Smooth muscle cell (in vitro differentiated cells): ENCODE data around the gene MT1M. TPM values are rescaled to one million over a fixed set of nuclear protein-coding genes. Genes with fewer than 3 reads are reported as not detected.

Experiments
- DNase-seq: peaks from one replicate; lab custom pipeline; 2025; ENCODE audit not compliant: unreplicated experiment; lab: John Stamatoyannopoulos, UW
- H2AFZ ChIP-seq: fragments of 200-600 bp; sonication (generic); 2 replicates; pipeline ENCODE4 v1.6.0; 2016; ENCODE audit warnings: antibody characterized with exemption, low read depth, mild to moderate bottlenecking
- H3F3A ChIP-seq: fragments of 200-600 bp; sonication (generic); 2 replicates; pipeline ENCODE4 v1.6.0; 2017; ENCODE audit warnings: antibody characterized with exemption, low read depth
- H3K27ac ChIP-seq: fragments of 200-600 bp; sonication (generic); 2 replicates; pipeline ENCODE4 v1.5.1; 2016; ENCODE audit warnings: low read depth, mild to moderate bottlenecking
- H3K27me3 ChIP-seq: fragments of 200-600 bp; sonication (generic); 2 replicates; pipeline ENCODE4 v1.6.1; 2016; ENCODE audit warnings: low read depth, mild to moderate bottlenecking
- H3K36me3 ChIP-seq: fragments of 200-600 bp; sonication (generic); 2 replicates; pipeline ENCODE4 v1.5.1; 2016; ENCODE audit warnings: low read depth
- H3K4me1 ChIP-seq: fragments of 200-600 bp; sonication (generic); 2 replicates; pipeline ENCODE4 v1.5.1; 2016; ENCODE audit warnings: low read depth
- H3K4me2 ChIP-seq: fragments of 200-600 bp; sonication (generic); 2 replicates; pipeline ENCODE4 v1.6.0; 2016; ENCODE audit warnings: mild to moderate bottlenecking
- H3K4me3 ChIP-seq: fragments of 200-600 bp; sonication (generic); 2 replicates; pipeline ENCODE4 v1.5.1; 2016; ENCODE audit warnings: mild to moderate bottlenecking
- H3K79me2 ChIP-seq: fragments of 200-600 bp; sonication (generic); 2 replicates; pipeline ENCODE4 v1.6.0; 2016; ENCODE audit warnings: low read depth, mild to moderate bottlenecking
- H3K9ac ChIP-seq: fragments of 200-600 bp; sonication (generic); 2 replicates; pipeline ENCODE4 v1.6.0; 2016; ENCODE audit warnings: low read depth
- H3K9me3 ChIP-seq: fragments of 200-600 bp; sonication (generic); replicated peaks from 2 replicates; pipeline ENCODE4 v1.5.1; 2016; ENCODE audit warnings: low read depth
- H4K20me1 ChIP-seq: fragments of 200-600 bp; sonication (generic); 2 replicates; pipeline ENCODE4 v1.6.0; 2016; ENCODE audit warnings: low read depth
- CTCF ChIP-seq: fragments of 200-600 bp; sonication (generic); IDR thresholded peaks from 2 replicates; pipeline ENCODE4 v1.5.1; 2017; ENCODE audit warnings: borderline replicate concordance, mild to moderate bottlenecking, antibody characterized with exemption; ENCODE audit not compliant: insufficient read depth, poor library complexity, severe bottlenecking
- WGBS: methylation state at CpG from one replicate; pipeline ENCODE4 v1.1.7; 2016; ENCODE audit warnings: low lambda C conversion rate; 5-methylcytosine and 5-hydroxymethylcytosine counted together
- polyA plus RNA-seq: library from polyadenylated mRNA; unstranded; fragments of >200 nt; fragmentation: Nextera tagmentation; extraction: Ambion mirVana; gene quantifications from 2 replicates; pipeline ENCODE4 v1.2.1, GENCODE V29; 2016
- total RNA-seq: library from RNA; depleted of rRNA; stranded (reverse); fragments of >200 nt; gene quantifications from 2 replicates; pipeline ENCODE4 v1.2.3, GENCODE V29; 2014

Gene MT1M
- total and polyA plus RNA-seq, 2 experiments from 2014 or later, result 0.19 TPM; not detected in 1

- no peak overlapping the region for H3K4me3 ChIP-seq
- H3K79me2 ChIP-seq, result no peaks in the 10 kb centered on the region
- WGBS, result 74% methylated on average over 7 of the region's 7 CpGs
- no peak for TF ChIP-seq CTCF
- no peak overlapping the region for H3K27ac ChIP-seq
- no peaks in the 10 kb centered on the region for H4K20me1 ChIP-seq
- peaks cover 17% of the 10 kb centered on the region for H3K27me3 ChIP-seq
- H2AFZ ChIP-seq, result no peak overlapping the region
- H3F3A ChIP-seq, result peaks cover 3% of the 10 kb centered on the region
- peaks cover 10% of the 10 kb centered on the region for H3K4me1 ChIP-seq
- no peaks in the 10 kb centered on the region for H3K9me3 ChIP-seq
- no peak overlapping the region for H3K9ac ChIP-seq
- H3K36me3 ChIP-seq, result no peaks in the 10 kb centered on the region
- DNase-seq, result no peak
- H3K4me2 ChIP-seq, result no peak overlapping the region
Measured at GRCh38 chr16:56626685-56627084, 5.8 kb upstream of the MT1M start.

- Histone ChIP-seq H3K9ac (no peak overlapping the region), H3K4me3 (no peak overlapping the region), H3F3A (peaks cover 3% of the 10 kb centered on the region), H3K4me1 (peaks cover 10% of the 10 kb centered on the region), H3K9me3 (no peaks in the 10 kb centered on the region), H3K4me2 (no peak overlapping the region), H3K27ac (no peak overlapping the region), H3K36me3 (no peaks in the 10 kb centered on the region), H4K20me1 (no peaks in the 10 kb centered on the region), H2AFZ (no peak overlapping the region), H3K27me3 (peaks cover 37% of the 10 kb centered on the region), H3K79me2 (no peaks in the 10 kb centered on the region)
- TF ChIP-seq CTCF, result no peak
- no peak for DNase-seq
- WGBS, result 85% methylated on average over 9 of the region's 9 CpGs
Measured at GRCh38 chr16:56628486-56629350, 3.7 kb upstream of the MT1M start.

GRCh38 chr16:56629531-56629930 is 2.9 kb upstream of the MT1M start:
- no peak overlapping the region for H3K4me3 ChIP-seq
- H3K79me2 ChIP-seq, result no peaks in the 10 kb centered on the region
- no peaks in the 10 kb centered on the region for H4K20me1 ChIP-seq
- peaks cover 3% of the 10 kb centered on the region for H3F3A ChIP-seq
- H3K36me3 ChIP-seq, result no peaks in the 10 kb centered on the region
- no peaks in the 10 kb centered on the region for H3K9me3 ChIP-seq
- no peak overlapping the region for H2AFZ ChIP-seq
- no peak overlapping the region for H3K4me2 ChIP-seq
- peaks cover 10% of the 10 kb centered on the region for H3K4me1 ChIP-seq
- DNase-seq, result no peak
- no peak overlapping the region for H3K9ac ChIP-seq
- no peak for TF ChIP-seq CTCF
- no peak overlapping the region for H3K27ac ChIP-seq
- 22% methylated on average over 3 of the region's 3 CpGs for WGBS
- H3K27me3 ChIP-seq, result peaks cover 45% of the 10 kb centered on the region

- H3K9ac ChIP-seq, result no peak overlapping the region
- 64% methylated on average over 3 of the region's 3 CpGs for WGBS
- DNase-seq, result no peak
- H3K79me2 ChIP-seq, result no peaks in the 10 kb centered on the region
- peaks cover 12% of the 10 kb centered on the region for H3K4me1 ChIP-seq
- H4K20me1 ChIP-seq, result no peaks in the 10 kb centered on the region
- H3F3A ChIP-seq, result peaks cover 3% of the 10 kb centered on the region
- H3K9me3 ChIP-seq, result no peaks in the 10 kb centered on the region
- H2AFZ ChIP-seq, result no peak overlapping the region
- peaks cover 46% of the 10 kb centered on the region for H3K27me3 ChIP-seq
- no peaks in the 10 kb centered on the region for H3K36me3 ChIP-seq
- no peak overlapping the region for H3K4me2 ChIP-seq
- no peak overlapping the region for H3K4me3 ChIP-seq
- no peak overlapping the region for H3K27ac ChIP-seq
- no peak for TF ChIP-seq CTCF
Measured at GRCh38 chr16:56630134-56630533, 2.3 kb upstream of the MT1M start.
